Measurements from ENCODE around the gene FOXF2. TPM values are rescaled to one million over a fixed set of nuclear protein-coding genes. Genes with fewer than 3 reads are reported as not detected.

The FOXF2 gene
- 0.18 TPM for total RNA-seq

DNA sequence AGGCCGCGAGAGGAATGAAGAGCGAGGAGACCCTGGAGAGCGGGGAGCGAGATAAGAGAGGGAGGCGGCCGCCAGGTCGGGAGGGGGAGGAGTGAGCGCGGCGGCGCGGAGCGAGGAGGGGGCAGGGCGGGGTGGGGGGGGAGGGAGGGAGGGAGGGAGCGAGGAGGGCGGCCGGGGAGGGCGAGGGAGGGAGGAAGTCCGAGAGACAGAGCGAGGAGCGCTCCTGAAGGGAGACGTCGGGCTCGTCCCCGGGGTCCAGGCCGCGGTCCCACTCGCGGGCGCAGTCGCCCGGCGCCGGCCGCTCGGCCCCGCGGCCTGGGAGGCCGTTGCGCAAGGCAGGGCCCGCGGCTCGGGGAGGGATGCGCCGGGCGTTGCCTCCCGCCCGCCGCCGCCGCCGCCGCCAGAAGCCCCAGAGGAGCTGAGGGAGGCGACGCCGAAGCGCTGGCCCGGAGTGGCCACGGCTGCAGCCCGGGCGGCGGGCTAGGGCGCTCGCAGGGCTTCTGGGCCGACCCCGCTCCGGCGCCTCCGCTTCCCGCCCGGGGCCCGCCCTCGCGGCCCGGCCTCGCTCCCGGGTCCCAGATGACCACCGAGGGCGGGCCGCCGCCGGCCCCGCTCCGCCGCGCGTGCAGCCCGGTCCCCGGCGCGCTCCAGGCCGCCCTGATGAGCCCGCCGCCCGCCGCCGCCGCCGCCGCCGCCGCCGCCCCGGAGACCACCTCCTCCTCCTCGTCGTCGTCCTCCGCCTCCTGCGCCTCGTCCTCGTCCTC is at the start of gene FOXF2:
Gene FOXF2 (plus strand): TSS at position 208 of the 764 bp plus-strand sequence. CDS start 372 bp downstream, at position 580.

Small RNA genes within 50 kb of the gene (small RNA-seq; reads per million reads assigned to genes)
- not detected for gene MIR6720 (ENCODE audit: low replicate concordance)

Other genes starting within 250 kb of the FOXF2 start
- 7.4 TPM for gene FOXQ1, start 77.5 kb upstream of the FOXF2 start, total RNA-seq
- 49.3 TPM for gene FOXC1, start 220.3 kb downstream of the FOXF2 start, total RNA-seq